GM12865 (cell line): ENCODE results near the gene FAM151B.

Experiments
- DNase-seq: peaks from one replicate; pipeline ENCODE4 v3.0.0; 2010; ENCODE audit warnings: low read depth
- H3K4me3 ChIP-seq: 2 replicates; pipeline ENCODE4 v1.5.1; 2011; ENCODE audit warnings: mild to moderate bottlenecking, low read depth, low read length, control low read depth
- TF ChIP-seq, protein P1 (sequence below): IDR thresholded peaks from 2 replicates; pipeline ENCODE4 v1.5.1; 2011; ENCODE audit warnings: low read length, control low read depth, low read depth, inconsistent platforms; ENCODE audit not compliant: insufficient read depth; ENCODE audit errors: missing control alignments

Gene FAM151B, protein sequence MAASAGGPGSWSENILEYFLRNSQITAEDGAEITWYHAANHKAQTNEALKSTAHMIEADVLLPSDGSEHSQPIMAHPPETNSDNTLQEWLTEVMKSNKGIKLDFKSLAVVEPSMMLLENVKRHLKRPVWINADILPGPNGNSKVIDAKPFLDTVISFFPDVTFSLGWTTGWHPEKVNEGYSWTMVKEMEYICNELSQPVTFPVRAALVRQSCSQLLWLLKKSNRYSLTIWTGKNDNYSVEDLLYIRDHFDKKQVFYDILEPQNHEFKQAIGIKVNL

DNA sequence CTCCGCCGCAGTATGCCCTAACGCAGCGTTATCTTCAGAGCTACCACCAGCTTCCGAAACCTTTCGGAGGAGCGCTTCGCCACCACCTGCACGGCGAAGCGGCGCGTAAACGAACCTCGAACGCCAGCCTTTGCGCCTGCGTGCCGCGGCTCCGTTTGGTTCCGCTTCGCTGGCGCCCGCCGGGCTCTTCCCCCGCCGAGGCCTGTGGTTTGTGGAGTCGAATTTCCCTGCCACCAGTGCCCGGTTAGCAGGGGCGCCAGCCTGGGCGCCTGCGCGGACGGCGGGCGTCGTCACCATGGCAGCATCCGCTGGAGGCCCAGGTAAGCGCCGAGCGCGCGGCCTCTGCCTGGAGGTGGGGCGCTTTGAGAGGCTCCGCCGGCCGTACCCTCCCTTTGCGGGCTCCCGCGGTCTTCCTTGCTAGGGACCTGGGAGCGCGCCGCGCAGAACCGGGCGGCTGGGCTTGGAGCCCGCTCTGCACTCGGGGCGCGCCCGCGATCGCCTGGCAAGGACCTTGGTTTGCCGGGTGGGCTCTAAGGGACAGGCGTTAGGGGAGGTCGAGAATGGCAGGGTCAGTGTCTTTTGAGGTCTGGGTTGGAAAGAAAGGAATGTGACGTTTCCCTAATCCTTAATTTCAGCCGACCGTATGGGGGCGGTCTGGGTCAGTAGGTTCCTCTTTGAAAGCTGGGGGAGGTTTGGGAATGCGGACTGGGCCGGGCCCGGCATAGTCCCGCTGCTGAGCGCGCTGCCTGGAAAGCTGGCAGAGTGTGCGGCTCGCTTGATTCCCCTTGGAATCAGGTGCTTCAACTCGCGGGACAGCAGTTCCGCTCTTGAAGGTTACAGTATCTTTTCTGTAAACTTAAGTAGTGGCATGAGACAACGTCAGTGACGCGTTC lies at the start of gene FAM151B:
TSS of gene FAM151B (plus strand) at position 272 of the 893 bp plus-strand sequence. CDS start at position 296, 24 bp downstream.
- DNase-seq = peak; percentile 89
- TF ChIP-seq, protein P1, sequence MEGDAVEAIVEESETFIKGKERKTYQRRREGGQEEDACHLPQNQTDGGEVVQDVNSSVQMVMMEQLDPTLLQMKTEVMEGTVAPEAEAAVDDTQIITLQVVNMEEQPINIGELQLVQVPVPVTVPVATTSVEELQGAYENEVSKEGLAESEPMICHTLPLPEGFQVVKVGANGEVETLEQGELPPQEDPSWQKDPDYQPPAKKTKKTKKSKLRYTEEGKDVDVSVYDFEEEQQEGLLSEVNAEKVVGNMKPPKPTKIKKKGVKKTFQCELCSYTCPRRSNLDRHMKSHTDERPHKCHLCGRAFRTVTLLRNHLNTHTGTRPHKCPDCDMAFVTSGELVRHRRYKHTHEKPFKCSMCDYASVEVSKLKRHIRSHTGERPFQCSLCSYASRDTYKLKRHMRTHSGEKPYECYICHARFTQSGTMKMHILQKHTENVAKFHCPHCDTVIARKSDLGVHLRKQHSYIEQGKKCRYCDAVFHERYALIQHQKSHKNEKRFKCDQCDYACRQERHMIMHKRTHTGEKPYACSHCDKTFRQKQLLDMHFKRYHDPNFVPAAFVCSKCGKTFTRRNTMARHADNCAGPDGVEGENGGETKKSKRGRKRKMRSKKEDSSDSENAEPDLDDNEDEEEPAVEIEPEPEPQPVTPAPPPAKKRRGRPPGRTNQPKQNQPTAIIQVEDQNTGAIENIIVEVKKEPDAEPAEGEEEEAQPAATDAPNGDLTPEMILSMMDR = no peak
- H3K4me3 ChIP-seq = peak within 1 kb of the TSS; percentile 68

DNA sequence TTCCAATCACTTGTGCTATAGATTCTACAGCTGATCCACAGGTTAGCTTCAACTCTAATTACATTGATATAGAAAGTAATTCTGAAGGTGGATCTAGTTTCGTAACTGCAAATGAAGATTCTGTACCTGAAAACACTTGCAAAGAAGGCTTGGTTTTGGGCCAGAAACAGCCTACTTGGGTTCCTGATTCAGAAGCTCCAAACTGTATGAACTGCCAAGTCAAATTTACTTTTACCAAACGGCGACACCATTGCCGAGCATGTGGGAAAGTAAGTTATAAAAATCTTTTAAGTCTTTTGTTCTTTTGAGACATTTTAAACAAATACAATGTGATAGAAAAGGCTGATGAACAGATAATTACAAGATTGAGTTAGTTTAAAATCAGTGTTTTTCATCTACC lies 49.2 kb upstream of the FAM151B start:
- DNase-seq = no peak
- no peak overlapping the region for H3K4me3 ChIP-seq
- TF ChIP-seq, protein P1 = no peak

DNA sequence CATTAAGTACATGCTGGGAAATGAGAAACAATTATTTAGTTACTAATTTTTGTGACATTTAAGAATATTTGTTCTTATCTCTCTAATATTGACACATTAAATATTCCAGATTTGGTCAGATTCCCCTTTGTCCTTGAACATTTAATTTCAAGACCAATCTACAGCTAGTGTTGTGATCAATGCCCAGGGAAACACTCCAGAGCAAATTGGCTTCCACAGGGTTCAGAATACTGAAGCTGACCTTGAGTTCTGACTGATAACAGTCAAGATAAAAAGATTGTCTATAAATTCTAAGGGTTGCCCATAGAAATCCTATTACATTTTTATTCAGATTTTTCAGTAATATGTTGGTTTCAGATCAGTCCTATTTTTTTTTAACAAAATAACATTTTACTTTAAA lies 48.7 kb upstream of the FAM151B start:
- DNase-seq = no peak
- TF ChIP-seq, protein P1 = no peak
- H3K4me3 ChIP-seq = no peak overlapping the region

DNA sequence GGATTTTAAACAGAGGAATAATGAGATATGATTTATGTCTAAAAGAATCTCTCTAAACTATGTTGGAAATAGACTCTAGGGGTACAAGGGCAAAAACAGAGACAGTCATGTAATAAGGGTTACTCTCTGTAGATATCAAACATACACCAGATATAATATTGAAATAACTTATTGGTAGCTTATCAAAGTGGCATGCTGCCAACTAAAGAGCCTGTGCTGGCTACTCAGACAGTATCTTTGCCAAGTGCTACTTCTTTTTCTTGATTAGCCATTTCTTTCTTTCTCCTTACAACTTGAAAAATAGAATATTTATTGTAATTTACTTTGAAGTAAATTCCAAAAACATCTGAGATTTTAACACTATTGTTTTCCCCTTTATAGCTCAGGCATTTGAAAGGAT lies 45.2 kb upstream of the FAM151B start:
- TF ChIP-seq, protein P1 = no peak
- no peak overlapping the region for H3K4me3 ChIP-seq
- no peak for DNase-seq

DNA sequence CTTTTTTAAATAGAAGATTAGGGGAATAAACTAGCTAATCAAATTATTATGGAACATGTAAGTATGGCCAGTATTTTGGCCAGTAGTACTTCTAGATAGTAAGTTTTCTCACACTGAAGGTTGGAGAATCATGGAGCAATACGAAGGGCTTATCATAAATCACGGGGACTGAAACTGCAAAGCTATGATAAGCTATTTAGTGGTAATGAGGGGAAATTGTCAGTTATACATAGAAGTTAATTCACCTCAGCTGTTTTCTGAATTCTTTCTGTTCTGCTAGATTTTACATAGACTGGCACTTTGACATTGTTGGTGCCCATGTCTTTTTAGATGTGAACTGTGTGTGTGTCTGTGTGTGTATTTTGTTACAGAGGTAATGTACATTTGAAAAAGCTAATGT lies 34.5 kb upstream of the FAM151B start:
- DNase-seq = no peak
- H3K4me3 ChIP-seq = no peak overlapping the region
- TF ChIP-seq, protein P1 = no peak

DNA sequence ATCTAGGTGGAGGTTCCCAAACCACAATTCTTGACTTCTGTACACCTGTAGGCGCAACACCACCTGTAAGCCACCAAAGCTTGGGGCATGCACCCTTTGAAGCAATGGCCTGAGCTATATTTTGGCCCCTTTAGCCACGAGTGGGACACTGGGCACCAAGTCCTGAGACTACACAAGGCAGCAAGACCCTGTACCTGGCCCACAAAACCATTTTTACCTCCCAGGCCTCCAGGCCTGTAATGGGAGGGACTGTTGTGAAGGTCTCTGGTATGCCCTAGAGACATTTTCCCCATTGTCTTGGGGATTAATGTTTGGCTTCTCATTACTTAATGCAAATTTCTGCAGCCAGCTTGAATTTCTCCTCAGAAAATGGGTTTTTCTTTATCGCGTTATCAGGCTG lies 24.6 kb upstream of the FAM151B start:
- DNase-seq = no peak
- TF ChIP-seq, protein P1 = no peak
- no peak overlapping the region for H3K4me3 ChIP-seq
